Hepatocyte (in vitro differentiated cells): ENCODE results near the gene LCORL.

ENCODE experiments used
- CTCF ChIP-seq: fragments of 200-600 bp; sonication (generic); IDR thresholded peaks from 2 replicates; pipeline ENCODE4 v1.5.1; 2016; ENCODE audit warnings: antibody characterized with exemption, mild to moderate bottlenecking; ENCODE audit not compliant: poor library complexity
- EZH2phosphoT487 ChIP-seq: fragments of 200-600 bp; sonication (generic); IDR thresholded peaks from one replicate; pipeline ENCODE4 v1.6.1; 2018; ENCODE audit warnings: antibody characterized with exemption, mild to moderate bottlenecking, low read depth, moderate library complexity; ENCODE audit not compliant: unreplicated experiment, severe bottlenecking

GRCh38 chr4:17934286-17934685 lies 87.3 kb downstream of the LCORL start:
- TF ChIP-seq EZH2phosphoT487 (no peak), CTCF (peak; percentile 13)
